Measurements from ENCODE around the gene DPF1.

- TF ChIP-seq CTCF (IDR thresholded peaks at IDR 0.05; ENCODE audit: low read depth, low read length) (no peak), EZH2phosphoT487 (IDR thresholded peaks at IDR 0.05; ENCODE audit: low read depth) (no peak)
Observed at GRCh38 chr19:38228005-38228377, 4.0 kb upstream of the DPF1 start.
